Hepatocyte (in vitro differentiated cells): ENCODE results near the gene MFAP3.

Source experiments
- CTCF ChIP-seq: fragments of 200-600 bp; sonication (generic); IDR thresholded peaks from 2 replicates; pipeline ENCODE4 v1.5.1; 2016; ENCODE audit warnings: antibody characterized with exemption, mild to moderate bottlenecking; ENCODE audit not compliant: poor library complexity
- EZH2 ChIP-seq: fragments of 200-600 bp; sonication (generic); IDR thresholded peaks from 2 replicates; pipeline ENCODE4 v1.6.1; 2016; ENCODE audit warnings: antibody characterized with exemption, mild to moderate bottlenecking, borderline replicate concordance

- TF ChIP-seq EZH2, result no peak
- TF ChIP-seq CTCF, result no peak
These were observed 48.5 kb downstream of the MFAP3 start for GRCh38 chr5:154087260-154087659.
